HG03457 (cell line): Measurements from ENCODE around the gene STRN3.
A peak's percentile ranks its signal among the peaks of the same experiment; 100 is the strongest.

Source experiments
- ATAC-seq: cut with Tn5 transposase; IDR thresholded peaks from one replicate; pipeline ENCODE4 v1.9.1; 2021; ENCODE audit warnings: moderate number of reproducible peaks; ENCODE audit not compliant: unreplicated experiment

The STRN3 gene

DNA sequence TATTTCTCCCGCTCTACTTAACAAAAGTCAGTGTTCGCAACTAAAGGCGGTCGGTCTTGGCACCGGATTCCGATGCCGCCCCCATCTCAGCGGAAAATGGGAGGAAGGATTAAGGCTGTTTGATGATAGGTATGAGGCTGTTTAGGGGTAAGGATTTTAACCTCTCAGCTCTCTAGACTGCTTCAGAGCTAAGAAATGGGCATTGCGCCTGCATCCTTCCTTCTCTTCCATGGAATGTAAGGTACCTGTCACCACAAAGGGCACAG is 150.5 kb downstream of the STRN3 start:
- ATAC-seq: no peak

GRCh38 chr14:30874999-30875787 is 151.0 kb downstream of the STRN3 start:
- ATAC-seq: peak; percentile 20

DNA sequence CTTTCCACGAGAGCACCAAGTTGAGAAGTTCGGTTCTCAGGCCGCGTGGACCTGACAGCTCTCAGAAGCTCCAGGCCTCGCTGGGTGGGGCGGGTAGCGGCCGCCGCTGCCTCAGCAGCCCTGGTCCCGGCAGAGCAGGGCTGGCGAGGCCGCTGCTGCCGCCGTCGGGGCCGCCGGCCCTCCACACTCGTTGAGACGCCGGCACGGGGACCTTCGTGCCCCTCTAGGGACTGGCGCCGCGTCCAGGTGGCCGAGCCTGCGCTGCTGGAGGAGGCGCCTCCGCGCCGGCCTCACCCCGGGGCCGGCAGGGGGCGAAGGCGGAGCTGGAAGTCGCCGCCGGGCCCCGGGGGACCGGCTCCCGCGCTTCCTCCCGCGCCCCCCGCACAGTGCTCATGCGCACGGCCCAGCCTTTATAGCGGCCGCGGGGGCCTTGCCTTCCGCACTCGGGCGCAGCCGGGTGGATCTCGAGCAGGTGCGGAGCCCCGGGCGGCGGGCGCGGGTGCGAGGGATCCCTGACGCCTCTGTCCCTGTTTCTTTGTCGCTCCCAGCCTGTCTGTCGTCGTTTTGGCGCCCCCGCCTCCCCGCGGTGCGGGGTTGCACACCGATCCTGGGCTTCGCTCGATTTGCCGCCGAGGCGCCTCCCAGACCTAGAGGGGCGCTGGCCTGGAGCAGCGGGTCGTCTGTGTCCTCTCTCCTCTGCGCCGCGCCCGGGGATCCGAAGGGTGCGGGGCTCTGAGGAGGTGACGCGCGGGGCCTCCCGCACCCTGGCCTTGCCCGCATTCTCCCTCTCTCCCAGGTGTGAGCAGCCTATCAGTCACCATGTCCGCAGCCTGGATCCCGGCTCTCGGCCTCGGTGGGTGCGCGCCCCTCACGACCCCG is 151.8 kb downstream of the STRN3 start, which contains the start of gene COCH:
Gene COCH, plus strand, starts transcription at position 440 of the 879 bp plus-strand sequence. Its CDS starts 380 bp downstream, at position 820.
- peak; percentile 53 for ATAC-seq

DNA sequence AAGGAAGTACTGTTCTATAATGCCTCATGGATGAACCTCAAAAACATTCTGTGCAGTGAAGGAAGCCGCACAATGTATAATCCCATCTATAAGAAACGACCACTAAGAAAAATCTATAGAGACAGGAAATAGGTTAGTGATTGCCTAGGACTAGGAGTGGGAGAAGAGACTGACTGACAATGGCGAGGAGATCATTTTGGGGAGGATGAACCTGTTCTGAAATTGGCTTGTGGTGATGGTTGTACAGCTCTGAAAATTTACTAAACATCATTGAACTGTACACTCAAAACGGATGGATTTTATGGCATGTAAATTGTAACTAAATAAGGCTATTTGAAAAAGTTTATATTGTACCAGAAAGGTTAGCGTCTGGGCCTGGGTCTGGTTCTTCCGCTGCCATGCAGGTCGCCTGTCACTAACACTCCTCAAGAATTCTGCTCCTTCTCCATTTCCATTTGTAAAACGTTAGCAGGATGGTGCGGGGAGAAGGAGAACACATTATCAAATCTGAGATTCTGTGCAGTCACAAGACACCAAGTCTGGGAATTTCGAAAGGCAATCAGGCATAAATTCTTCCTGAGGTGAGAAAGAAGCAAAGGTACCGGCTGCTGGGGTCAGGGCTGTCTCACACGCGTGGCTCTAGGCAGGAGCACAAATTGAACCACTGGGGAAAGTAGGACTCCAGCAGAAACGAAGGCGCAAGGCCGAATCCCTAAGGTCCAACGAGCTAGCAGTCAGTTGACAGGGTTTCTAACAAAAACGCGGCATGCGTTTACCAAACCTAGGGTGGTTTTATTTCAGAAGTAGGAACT is 152.7 kb downstream of the STRN3 start:
- ATAC-seq: no peak

DNA sequence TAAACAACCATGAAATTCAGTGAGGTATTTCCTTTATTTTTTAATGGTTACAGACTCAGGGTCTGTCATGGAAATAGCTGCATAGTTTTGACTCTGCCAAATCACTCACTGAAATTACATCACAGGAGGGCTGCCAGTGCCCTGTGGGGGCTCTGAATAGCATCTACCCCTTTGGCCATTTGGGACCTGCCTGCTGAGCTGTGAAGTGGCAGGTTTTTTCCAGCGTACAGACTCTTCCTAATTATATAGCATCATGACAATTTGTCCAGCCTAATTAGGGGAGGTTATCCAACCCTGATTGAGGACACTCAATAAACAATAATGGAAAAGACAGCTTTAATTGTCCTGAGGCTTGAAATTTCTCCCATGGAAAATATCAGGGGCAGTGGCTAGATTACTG is 153.6 kb downstream of the STRN3 start:
- no peak for ATAC-seq

- no peak for ATAC-seq
Observed at GRCh38 chr14:30869551-30870155, 156.5 kb downstream of the STRN3 start.

- ATAC-seq: no peak
Observed at GRCh38 chr14:30868736-30869135, 157.4 kb downstream of the STRN3 start.

GRCh38 chr14:30864934-30865333 is 161.2 kb downstream of the STRN3 start:
- ATAC-seq: no peak

DNA sequence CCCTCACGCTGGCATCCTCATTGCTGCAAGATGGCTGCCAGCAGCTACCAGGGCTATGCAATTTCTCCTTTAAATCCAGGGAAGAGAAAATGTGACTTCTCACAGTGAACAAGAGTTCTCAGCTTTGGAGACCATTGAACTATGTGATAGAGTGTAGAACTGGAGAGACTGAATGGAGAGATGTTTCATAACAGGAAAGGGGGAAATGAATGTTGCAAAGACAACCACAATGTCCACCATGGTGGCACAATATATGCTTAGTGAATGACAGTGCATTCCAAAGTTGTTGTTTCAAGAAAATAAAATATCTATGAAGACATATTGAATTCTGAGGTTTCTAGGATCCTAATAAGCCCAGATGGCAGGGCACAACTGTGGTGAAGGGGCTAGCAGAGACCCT is 165.0 kb downstream of the STRN3 start:
- no peak for ATAC-seq

DNA sequence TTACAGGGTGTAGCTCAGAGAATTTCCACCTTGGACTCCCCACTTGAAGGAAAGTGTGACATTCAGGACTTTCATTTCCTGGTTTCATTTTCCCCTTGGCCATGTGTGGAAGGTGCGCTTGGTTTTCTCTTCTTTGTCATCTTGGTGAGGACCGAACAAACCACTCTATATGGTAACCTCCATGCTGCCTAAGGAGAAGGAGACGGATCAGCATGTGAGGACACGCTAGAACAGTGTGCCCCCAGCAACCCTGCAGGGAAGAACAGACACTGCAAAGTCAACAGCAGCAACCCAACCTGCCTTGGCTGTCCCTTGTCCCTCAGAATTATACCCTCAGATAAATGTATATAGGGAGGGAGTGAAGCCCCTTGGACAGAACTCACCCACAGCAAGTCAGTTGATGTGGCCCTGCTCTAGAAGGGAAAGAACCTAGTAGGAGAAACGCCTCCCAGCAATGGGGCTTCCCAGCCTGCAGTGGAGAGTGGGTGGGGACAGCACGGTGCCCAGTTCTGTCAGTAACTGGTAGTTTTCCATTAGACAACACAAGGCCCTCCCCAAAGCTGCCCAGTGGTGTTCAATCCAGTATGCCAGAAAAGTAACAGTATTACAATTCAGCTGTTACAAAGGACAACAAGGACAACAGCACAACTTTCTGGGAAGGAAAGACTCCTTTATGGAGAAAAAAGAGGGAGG is 170.7 kb downstream of the STRN3 start:
- ATAC-seq: peak; percentile 63

DNA sequence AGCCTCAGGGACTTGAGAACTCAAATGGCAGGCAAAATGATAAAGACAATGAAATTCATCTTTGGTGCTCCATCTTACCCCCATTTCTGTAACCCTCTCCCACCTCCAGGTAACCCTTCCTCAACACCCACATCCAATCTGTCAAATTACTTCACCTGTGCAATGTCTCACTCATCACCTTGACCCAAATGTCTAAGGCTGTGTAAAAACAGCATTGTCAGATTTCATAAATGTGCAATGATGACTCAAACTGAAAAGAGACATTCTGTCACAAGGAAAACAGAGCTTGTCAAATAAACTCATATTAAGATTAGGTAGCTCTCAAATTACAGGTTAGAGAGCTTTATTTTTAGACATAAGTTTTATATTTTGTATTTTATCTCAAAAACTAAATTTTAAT is 171.7 kb downstream of the STRN3 start:
- no peak for ATAC-seq

GRCh38 chr14:30853946-30854345 is 172.2 kb downstream of the STRN3 start:
- ATAC-seq: no peak

GRCh38 chr14:30849983-30850382 is 176.2 kb downstream of the STRN3 start:
- no peak for ATAC-seq

- peak; percentile 91 for ATAC-seq
Observed at GRCh38 chr14:30849354-30849753, 176.8 kb downstream of the STRN3 start.

- peak; percentile 29 for ATAC-seq
Observed at GRCh38 chr14:30848449-30849240, 177.5 kb downstream of the STRN3 start.
